GM12874 (cell line): Measurements from ENCODE around the gene COL11A2.

Experiments used
- CTCF ChIP-seq: IDR thresholded peaks from 2 replicates; pipeline ENCODE4 v1.5.1; 2011; ENCODE audit warnings: low read depth, mild to moderate bottlenecking, control low read depth, low read length, moderate library complexity; ENCODE audit not compliant: insufficient read depth

Gene COL11A2

GRCh38 chr6:33209856-33210255, 17.6 kb upstream of the COL11A2 start:
- TF ChIP-seq CTCF: no peak

- TF ChIP-seq CTCF: no peak
Observed at GRCh38 chr6:33208091-33208967, 16.1 kb upstream of the COL11A2 start, which contains the start of gene RING1. Gene RING1, plus strand, starts transcription at chr6:33208500. Its CDS starts 323 bp downstream, at chr6:33208823.

DNA sequence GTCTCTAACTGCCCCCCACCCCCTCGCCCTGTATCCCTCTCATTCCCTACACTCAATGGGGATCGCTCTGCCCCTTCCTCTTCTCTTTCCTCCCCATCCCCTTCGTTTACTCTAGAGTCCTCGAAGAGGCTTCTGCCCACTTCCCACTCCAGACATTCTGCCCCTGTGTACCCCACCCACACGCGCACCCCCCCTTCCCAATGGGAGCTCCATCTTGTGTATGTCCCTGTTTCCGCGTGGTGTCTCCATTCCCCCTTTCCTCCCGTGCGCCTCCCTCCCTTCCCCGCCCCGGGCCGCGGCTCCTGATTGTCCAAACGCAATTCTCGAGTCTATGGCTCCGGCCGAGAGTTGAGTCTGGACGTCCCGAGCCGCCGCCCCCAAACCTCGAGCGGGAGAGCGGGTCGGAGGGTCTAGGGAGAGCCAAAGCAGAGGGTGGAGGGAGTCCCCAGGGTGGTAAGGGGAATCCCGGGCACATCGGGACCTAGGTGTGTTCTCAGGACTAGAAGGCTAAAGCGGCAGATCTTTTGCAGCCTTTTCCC, 15.4 kb upstream of the COL11A2 start:
- no peak for TF ChIP-seq CTCF

- TF ChIP-seq CTCF: no peak
Observed at GRCh38 chr6:33206864-33207551, 14.7 kb upstream of the COL11A2 start.

DNA sequence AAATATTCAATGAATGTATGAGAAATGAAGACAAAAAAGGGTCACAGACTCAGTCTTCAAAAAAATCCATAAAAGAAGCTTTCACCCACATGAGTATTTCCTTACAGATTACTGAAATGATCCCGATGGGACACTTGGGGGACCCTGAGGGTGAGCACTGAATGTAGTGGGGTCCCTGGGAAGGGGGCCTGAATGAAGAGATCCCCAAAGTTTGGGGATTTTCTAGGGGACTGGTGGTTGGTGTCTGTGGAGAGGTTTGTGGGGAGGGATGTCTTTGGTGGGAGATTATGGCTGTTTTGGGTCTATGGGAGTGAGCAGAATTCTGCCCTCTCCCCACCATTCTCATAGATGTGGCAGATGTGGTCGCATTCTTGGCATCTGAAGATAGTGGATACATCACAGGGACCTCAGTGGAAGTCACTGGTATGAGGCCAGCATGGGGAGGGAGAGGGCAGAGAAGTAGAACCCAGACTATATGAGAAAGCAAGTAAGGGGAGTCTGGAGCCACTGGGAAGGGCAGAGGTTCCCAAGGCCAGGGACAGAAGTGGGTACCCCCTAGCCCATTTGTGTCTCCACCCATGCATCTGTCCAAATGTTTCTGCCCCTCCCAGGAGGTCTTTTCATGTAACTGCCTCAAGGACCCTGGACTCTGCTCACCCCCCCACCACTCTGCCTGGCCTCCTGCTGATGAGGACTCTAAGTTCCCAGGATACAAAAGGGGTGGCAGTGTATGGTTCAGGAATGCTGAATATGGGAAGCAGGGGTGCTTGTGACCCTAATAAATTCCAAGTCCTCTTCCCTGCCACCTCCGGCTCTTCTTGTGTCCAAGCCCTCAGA, 14.0 kb upstream of the COL11A2 start:
- TF ChIP-seq CTCF: no peak

DNA sequence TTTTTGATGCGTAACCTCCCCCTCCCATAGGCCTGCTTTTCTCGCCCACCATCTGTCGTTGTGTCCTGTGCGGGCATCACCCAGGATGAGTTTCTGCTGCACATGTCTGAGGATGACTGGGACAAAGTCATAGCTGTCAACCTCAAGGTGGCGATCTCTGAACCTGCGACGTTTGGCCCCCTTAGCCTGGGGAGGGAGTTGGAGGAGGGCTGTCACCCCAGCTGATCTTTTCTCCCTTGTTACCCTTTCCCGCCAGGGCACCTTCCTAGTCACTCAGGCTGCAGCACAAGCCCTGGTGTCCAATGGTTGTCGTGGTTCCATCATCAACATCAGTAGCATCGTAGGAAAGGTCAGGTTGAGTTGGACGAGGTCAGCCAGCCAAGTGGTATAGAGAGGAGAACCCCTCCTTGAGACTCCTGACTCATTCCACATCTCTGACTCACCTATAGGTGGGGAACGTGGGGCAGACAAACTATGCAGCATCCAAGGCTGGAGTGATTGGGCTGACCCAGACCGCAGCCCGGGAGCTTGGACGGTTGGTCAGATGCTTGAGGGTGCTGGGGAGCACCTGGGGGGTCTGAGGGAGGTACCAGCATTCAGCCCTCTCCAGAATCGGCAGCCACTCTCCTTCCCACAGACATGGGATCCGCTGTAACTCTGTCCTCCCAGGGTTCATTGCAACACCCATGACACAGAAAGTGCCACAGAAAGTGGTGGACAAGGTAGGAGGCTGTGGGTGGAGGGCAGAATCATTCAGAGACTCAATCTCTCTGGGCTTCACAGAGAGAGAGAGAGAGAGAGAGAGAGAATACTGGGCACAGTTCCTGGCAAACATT, 13.1 kb upstream of the COL11A2 start:
- TF ChIP-seq CTCF: peak; percentile 32; the same call in 1 of the 2 replicates
